Esophagus squamous epithelium (tissue), 5 donors: ENCODE results near the gene PARP12. TPM values are rescaled to one million over a fixed set of nuclear protein-coding genes. Genes with fewer than 3 reads are reported as not detected.

Experiments used
- DNase-seq: peaks from one replicate; lab custom pipeline; 2025; lab: John Stamatoyannopoulos, UW
- H3K27ac ChIP-seq, 4 donors: fragments of 200-600 bp; sonication (generic); one replicate each; pipeline ENCODE4 v1.5.1; 2016 to 2019; ENCODE audit warnings: mild to moderate bottlenecking in 1 of 4
- H3K27me3 ChIP-seq, 4 donors: fragments of 200-600 bp; sonication (generic); 1 replicate in 3 of 4; 2 replicates in 1 of 4; pipeline versions ENCODE4 v1.5.1 to v1.6.0; 2017 to 2021; ENCODE audit warnings: antibody characterized with exemption in 1 of 4
- H3K36me3 ChIP-seq, 3 donors: fragments of 200-600 bp; sonication (generic); one replicate each; pipeline ENCODE4 v1.5.1; 2016 to 2019
- H3K4me1 ChIP-seq, 3 donors: fragments of 200-600 bp; sonication (generic); one replicate each; pipeline ENCODE4 v1.5.1; 2017 to 2019
- H3K4me3 ChIP-seq, 4 donors: fragments of 200-600 bp; sonication (generic); 1 replicate in 3 of 4; 2 replicates in 1 of 4; pipeline ENCODE4 v1.5.1; 2016 to 2019; ENCODE audit warnings: mild to moderate bottlenecking in 2 of 4, moderate library complexity in 1 of 4
- H3K9me3 ChIP-seq, 3 donors: fragments of 200-600 bp; sonication (generic); one replicate each; pipeline ENCODE4 v1.5.1; 2016 to 2019
- CTCF ChIP-seq, 6 experiments: fragments of 450-650 bp in 4 of 6; fragments of 200-600 bp in 2 of 6; sonication (generic) in 2 of 6; IDR thresholded peaks; one replicate each; pipeline ENCODE4 v1.5.1; 2016 to 2019; ENCODE audit warnings: antibody characterized with exemption in 6 of 6, mild to moderate bottlenecking in 4 of 6, moderate library complexity in 4 of 6
- POLR2A ChIP-seq, 4 donors: fragments of 450-650 bp; IDR thresholded peaks; one replicate each; pipeline ENCODE4 v1.6.1; 2017; ENCODE audit warnings: antibody characterized with exemption in 4 of 4, mild to moderate bottlenecking in 4 of 4, moderate library complexity in 3 of 4
- WGBS, 2 donors: methylation state at CpG; one replicate each; pipeline ENCODE4 v1.1.5; 2018; 5-methylcytosine and 5-hydroxymethylcytosine counted together
- intact Hi-C: fragments of 100-400 bp; cut with DNase I; formaldehyde crosslinking; loops from one replicate; pipeline ENCODE4 v1.15.0; 2022
- small RNA-seq, 4 donors: library from RNA; depleted of rRNA; stranded (forward); fragments of <200 nt; gene quantifications; one replicate each; pipeline ENCODE3, GENCODE V24; 2016
- total RNA-seq, 4 donors: library from RNA; depleted of rRNA; stranded (reverse); fragments of >200 nt; gene quantifications; one replicate each; pipeline ENCODE4 v1.1.0, GENCODE V29; 2016
- donor health status: DM: yes; HTN: yes; CAD: no.

The PARP12 gene
- total RNA-seq, 4 donors from 2014 or later = 17.0 to 28.6 (median 22.1) TPM

- H3K27ac ChIP-seq = no peak overlapping the region
- H3K36me3 ChIP-seq = no peaks in the 10 kb centered on the region
- no peak for TF ChIP-seq POLR2A (IDR thresholded peaks at IDR 0.05)
- H3K4me1 ChIP-seq = no peaks in the 10 kb centered on the region
- H3K4me3 ChIP-seq = no peak overlapping the region
- DNase-seq = no peak
- intact Hi-C loops = no loop called here
- H3K9me3 ChIP-seq = no peaks in the 10 kb centered on the region
- H3K27me3 ChIP-seq = peaks cover 0 to 4% (median 0%) of the 10 kb centered on the region in 4 donors
- 83 to 98% methylated on average over 3 to 5 of the region's 5 CpGs for WGBS, 2 donors
These were observed 81.2 kb downstream of the PARP12 start for GRCh38 chr7:139981511-139981895.

GRCh38 chr7:139976838-139977656, 85.7 kb downstream of the PARP12 start:
- H3K27me3 ChIP-seq = no peaks in the 10 kb centered on the region
- no peaks in the 10 kb centered on the region for H3K9me3 ChIP-seq
- H3K4me1 ChIP-seq = no peaks in the 10 kb centered on the region
- H3K4me3 ChIP-seq = no peak overlapping the region
- no peak for TF ChIP-seq CTCF (IDR thresholded peaks at IDR 0.05)
- TF ChIP-seq POLR2A (IDR thresholded peaks at IDR 0.05) = no peak
- whole genome bisulfite sequencing, 2 donors = 79 to 86% methylated on average over 17 of the region's 17 CpGs
- no peak for DNase-seq
- H3K27ac ChIP-seq = no peak overlapping the region
- no peaks in the 10 kb centered on the region for H3K36me3 ChIP-seq
- intact Hi-C loops = no loop called here

- no peak for DNase-seq
- 81 to 85% methylated on average over 6 of the region's 11 CpGs for whole genome bisulfite sequencing, 2 donors
- Histone ChIP-seq H3K27me3 (no peaks in the 10 kb centered on the region), H3K27ac (no peak overlapping the region), H3K36me3 (no peaks in the 10 kb centered on the region), H3K9me3 (no peaks in the 10 kb centered on the region), H3K4me3 (no peak overlapping the region), H3K4me1 (no peaks in the 10 kb centered on the region)
- intact Hi-C loops = no loop called here
- TF ChIP-seq POLR2A (IDR thresholded peaks at IDR 0.05) (no peak), CTCF (IDR thresholded peaks at IDR 0.05) (no peak)
These were observed 86.5 kb downstream of the PARP12 start for GRCh38 chr7:139976055-139976837.

GRCh38 chr7:139974179-139974811, 88.5 kb downstream of the PARP12 start:
- Histone ChIP-seq H3K9me3 (no peaks in the 10 kb centered on the region), H3K27me3 (no peaks in the 10 kb centered on the region), H3K27ac (peak overlapping the region in 3 of 4 donors; percentile 14 to 39 (median 34)), H3K4me3 (no peak overlapping the region), H3K36me3 (no peaks in the 10 kb centered on the region), H3K4me1 (no peaks in the 10 kb centered on the region)
- 86 to 88% methylated on average over 10 to 12 of the region's 13 CpGs for WGBS, 2 donors
- intact Hi-C loops = no loop called here
- no peak for DNase-seq
- TF ChIP-seq POLR2A (IDR thresholded peaks at IDR 0.05) (no peak), CTCF (IDR thresholded peaks at IDR 0.05) (no peak)

Small RNA genes within 50 kb of the gene (small RNA-seq; reads per million reads assigned to genes)
- 0 reads per million in 4 donors for gene RF00019

Other genes starting within 250 kb of the PARP12 start
- gene TBXAS1, start 233.7 kb downstream of the PARP12 start, total RNA-seq = 10 to 100 TPM in 3 of 4 donors, 1 to 10 TPM in 1; 9.4 to 24.8 (median 17.8) TPM
- 10 to 100 TPM; 11.5 to 28.3 (median 19.9) TPM for gene KDM7A, start 114.0 kb upstream of the PARP12 start, total RNA-seq